SK-N-SH treated with all-trans-retinoic acid at 6 μM for 48 hours (cell line): Measurements from ENCODE around the gene EBF3.

Experiments
- ATAC-seq: fragments of 200-7000 bp; cut with Tn5 transposase; 3 replicates; pipeline ENCODE4 v1.9.1; 2020; ENCODE audit warnings: mild to moderate bottlenecking, moderate library complexity
- ARNTL ChIP-seq: fragments of 450-650 bp; formaldehyde crosslinking; IDR thresholded peaks from 2 replicates; pipeline ENCODE4 v1.5.0; 2020; ENCODE audit warnings: low read depth, mild to moderate bottlenecking, moderate library complexity, borderline replicate concordance
- BACH2 ChIP-seq: fragments of 250-450 bp; sonication (Bioruptor Pico); IDR thresholded peaks from 2 replicates; pipeline ENCODE4 v1.9.0; 2021; ENCODE audit warnings: mild to moderate bottlenecking, borderline replicate concordance
- CREB5 ChIP-seq: fragments of 250-450 bp; sonication (Bioruptor Pico); IDR thresholded peaks from 2 replicates; pipeline ENCODE4 v1.5.1; 2020; ENCODE audit warnings: low read depth, mild to moderate bottlenecking, moderate library complexity
- CSDC2 ChIP-seq: fragments of 250-450 bp; sonication (Bioruptor Pico); IDR thresholded peaks from 2 replicates; pipeline ENCODE4 v1.5.0; 2020; ENCODE audit warnings: mild to moderate bottlenecking, moderate library complexity
- CSRNP3 ChIP-seq: fragments of 250-450 bp; sonication (Bioruptor Pico); IDR thresholded peaks from 2 replicates; pipeline ENCODE4 v1.5.1; 2021; ENCODE audit warnings: mild to moderate bottlenecking, moderate library complexity
- GLIS3 ChIP-seq: fragments of 250-450 bp; sonication (Bioruptor Pico); IDR thresholded peaks from 2 replicates; pipeline ENCODE4 v1.5.0; 2020; ENCODE audit warnings: mild to moderate bottlenecking, moderate library complexity
- ISL1 ChIP-seq: fragments of 250-450 bp; sonication (Bioruptor Pico); IDR thresholded peaks from 2 replicates; pipeline ENCODE4 v2.1.2; 2022; ENCODE audit warnings: mild to moderate bottlenecking, moderate library complexity
- OSR1 ChIP-seq: fragments of 250-450 bp; sonication (Bioruptor Pico); IDR thresholded peaks from 2 replicates; pipeline ENCODE4 v1.8.0; 2022; ENCODE audit warnings: moderate library complexity, mild to moderate bottlenecking, inconsistent platforms
- PATZ1 ChIP-seq: fragments of 250-450 bp; sonication (Bioruptor Pico); IDR thresholded peaks from 2 replicates; pipeline ENCODE4 v1.8.0; 2020; ENCODE audit warnings: mild to moderate bottlenecking, moderate library complexity, borderline replicate concordance
- POU6F1 ChIP-seq: fragments of 250-450 bp; sonication (Bioruptor Pico); IDR thresholded peaks from 2 replicates; pipeline ENCODE4 v1.8.0; 2021; ENCODE audit warnings: low read depth, mild to moderate bottlenecking, moderate library complexity, borderline replicate concordance
- PPARA ChIP-seq: fragments of 250-450 bp; sonication (Bioruptor Pico); IDR thresholded peaks from 2 replicates; pipeline ENCODE4 v1.5.0; 2020; ENCODE audit warnings: mild to moderate bottlenecking, borderline replicate concordance
- RARB ChIP-seq: fragments of 250-450 bp; sonication (Bioruptor Pico); IDR thresholded peaks from 2 replicates; pipeline ENCODE4 v1.8.0; 2021; ENCODE audit warnings: mild to moderate bottlenecking, moderate library complexity
- SNAI2 ChIP-seq: fragments of 250-450 bp; sonication (Bioruptor Pico); IDR thresholded peaks from 2 replicates; pipeline ENCODE4 v1.5.0; 2020; ENCODE audit warnings: mild to moderate bottlenecking, moderate library complexity
- TCF4 ChIP-seq: fragments of 250-450 bp; sonication (Bioruptor Pico); IDR thresholded peaks from 2 replicates; pipeline ENCODE4 v1.8.0; 2021; ENCODE audit warnings: mild to moderate bottlenecking, moderate library complexity, borderline replicate concordance
- TOX ChIP-seq: fragments of 250-450 bp; sonication (Bioruptor Pico); IDR thresholded peaks from 2 replicates; pipeline ENCODE4 v1.8.0; 2021; ENCODE audit warnings: mild to moderate bottlenecking, moderate library complexity, borderline replicate concordance
- TSHZ2 ChIP-seq: fragments of 250-450 bp; sonication (Bioruptor Pico); IDR thresholded peaks from 2 replicates; pipeline ENCODE4 v1.5.0; 2020; ENCODE audit warnings: mild to moderate bottlenecking, moderate library complexity
- ZC3H10 ChIP-seq: fragments of 250-450 bp; sonication (Bioruptor Pico); IDR thresholded peaks from 2 replicates; pipeline ENCODE4 v1.5.1; 2021; ENCODE audit warnings: mild to moderate bottlenecking, moderate library complexity
- ZFP3 ChIP-seq: fragments of 250-450 bp; sonication (Bioruptor Pico); IDR thresholded peaks from 2 replicates; pipeline ENCODE4 v1.5.0; 2020; ENCODE audit warnings: mild to moderate bottlenecking, moderate library complexity
- ZFP30 ChIP-seq: fragments of 450-650 bp; formaldehyde crosslinking; IDR thresholded peaks from 2 replicates; pipeline ENCODE4 v1.5.0; 2022; ENCODE audit warnings: mild to moderate bottlenecking, moderate library complexity
- ZNF565 ChIP-seq: fragments of 450-650 bp; formaldehyde crosslinking; conservative IDR thresholded peaks from 2 replicates; pipeline ENCODE4 v1.5.0; 2020; ENCODE audit warnings: low read depth, mild to moderate bottlenecking, moderate library complexity
- ZNF8 ChIP-seq: fragments of 450-650 bp; formaldehyde crosslinking; IDR thresholded peaks from 2 replicates; pipeline ENCODE4 v1.5.0; 2020; ENCODE audit warnings: mild to moderate bottlenecking, moderate library complexity

Gene EBF3

GRCh38 chr10:129919358-129919757 is 44.7 kb downstream of the EBF3 start:
- TF ChIP-seq ZFP3 (CRISPR knock-in tag) = no peak
- no peak for TF ChIP-seq ARNTL (CRISPR knock-in tag)
- TF ChIP-seq BACH2 = no peak
- no peak for TF ChIP-seq OSR1
- no peak for TF ChIP-seq TOX
- TF ChIP-seq ZNF565 = no peak
- no peak for TF ChIP-seq RARB (CRISPR knock-in tag)
- no peak for TF ChIP-seq SNAI2 (CRISPR knock-in tag)
- no peak for TF ChIP-seq POU6F1 (CRISPR knock-in tag)
- TF ChIP-seq TCF4 (CRISPR knock-in tag) = no peak
- no peak for TF ChIP-seq ZC3H10 (CRISPR knock-in tag)
- TF ChIP-seq CREB5 (CRISPR knock-in tag) = no peak
- TF ChIP-seq PPARA (CRISPR knock-in tag) = no peak
- no peak for TF ChIP-seq GLIS3 (CRISPR knock-in tag)
- no peak for TF ChIP-seq TSHZ2 (CRISPR knock-in tag)
- ATAC-seq = no peak

- ATAC-seq = no peak
- no peak for TF ChIP-seq CSDC2 (CRISPR knock-in tag)
- TF ChIP-seq CSRNP3 = no peak
- TF ChIP-seq ZFP30 (CRISPR knock-in tag) = no peak
- no peak for TF ChIP-seq ZNF8 (CRISPR knock-in tag)
- TF ChIP-seq ISL1 (CRISPR knock-in tag) = no peak
- TF ChIP-seq ZNF565 = no peak
- no peak for TF ChIP-seq PATZ1
- TF ChIP-seq TSHZ2 (CRISPR knock-in tag) = no peak
Observed at GRCh38 chr10:129918836-129919235, 45.2 kb downstream of the EBF3 start.
